Measurements from ENCODE around the gene GABBR2. TPM values are rescaled to one million over a fixed set of nuclear protein-coding genes. Genes with fewer than 3 reads are reported as not detected.

Gene GABBR2
- polyA plus RNA-seq, 1 donor (not counting 4 experiments of a cell fraction or from before 2014, with no cell fraction given), result 0.01 TPM

DNA sequence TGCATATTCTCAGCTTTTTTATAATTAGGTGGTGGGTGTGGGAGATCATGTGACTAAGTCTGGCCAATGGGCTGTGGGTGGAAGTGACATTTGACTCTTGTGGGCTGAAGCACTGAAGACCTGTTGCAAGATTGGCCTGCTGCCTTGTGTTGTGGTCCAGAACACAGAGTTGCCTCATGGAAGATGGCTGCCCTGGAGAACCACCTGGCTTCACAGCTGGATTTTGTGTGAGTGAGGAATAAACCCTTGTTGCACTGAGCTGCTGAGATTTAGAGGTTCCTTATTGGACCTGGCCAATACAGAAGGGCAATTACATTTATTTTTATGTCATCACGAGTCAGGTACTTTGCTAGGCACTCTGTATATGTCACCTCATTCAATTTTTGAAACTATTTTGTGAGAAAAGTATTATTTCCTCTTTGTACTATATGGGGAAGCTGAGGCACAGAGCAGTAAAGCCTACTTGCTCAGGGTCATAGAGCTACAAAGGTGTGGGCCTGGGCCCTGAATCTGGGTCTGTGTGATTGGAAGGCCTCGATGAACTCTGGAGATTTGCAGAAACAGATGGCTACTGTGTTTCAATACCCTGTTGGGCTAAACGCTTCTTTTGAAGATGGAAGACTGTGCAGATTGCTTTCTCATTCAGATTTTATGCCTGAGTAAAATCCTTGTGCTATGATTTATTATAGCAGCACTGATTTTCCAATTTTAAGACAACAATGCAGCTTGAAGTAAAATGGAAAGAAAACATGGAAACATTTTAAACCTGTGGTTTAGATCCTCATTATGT, 382.1 kb downstream of the GABBR2 start:
- Histone ChIP-seq H3K27ac (ENCODE audit: control insufficient read depth, insufficient read depth, low read length) (no peak overlapping the region), H3K4me1 (ENCODE audit: control insufficient read depth, extremely low read depth, insufficient read depth, low read length) (peaks cover 26% of the 10 kb centered on the region), H3K36me3 (ENCODE audit: control insufficient read depth in 2 of 2, extremely low read depth in 1 of 2, insufficient read depth in 2 of 2, low read length in 2 of 2) (no peaks in the 10 kb centered on the region), H3K9ac (ENCODE audit: control insufficient read depth, extremely low read depth, insufficient read depth, low read length) (no peak overlapping the region), H3K4me2 (ENCODE audit: control insufficient read depth, extremely low read depth, insufficient read depth, low read depth, low read length) (no peak overlapping the region), H3K4me3 (ENCODE audit: control insufficient read depth in 2 of 3, extremely low read depth in 1 of 3, insufficient read depth in 2 of 3, low read depth in 1 of 3, low read length in 3 of 3) (no peak overlapping the region), H3K79me2 (ENCODE audit: control insufficient read depth, insufficient read depth, low read length) (no peaks in the 10 kb centered on the region), H3K27me3 (ENCODE audit: control insufficient read depth, extremely low read depth, insufficient read depth, low read length) (peaks cover 3% of the 10 kb centered on the region), H4K20me1 (ENCODE audit: control insufficient read depth, extremely low read depth, insufficient read depth, low read length) (no peaks in the 10 kb centered on the region), H3K9me1 (ENCODE audit: control insufficient read depth, extremely low read depth, insufficient read depth, low read length) (no peaks in the 10 kb centered on the region), H2AFZ (ENCODE audit: control insufficient read depth, low read length) (no peak overlapping the region), H3K9me3 (ENCODE audit: control insufficient read depth, low read depth, low read length) (no peaks in the 10 kb centered on the region)
- dilution Hi-C loops (cut with MboI; ENCODE audit: extremely low pct_ligation_motif_present, low sequenced_read_pairs), result no loop called here
- no peak for TF ChIP-seq EZH2 (IDR thresholded peaks at IDR 0.05; ENCODE audit: low read length)
- TF ChIP-seq, protein P1, sequence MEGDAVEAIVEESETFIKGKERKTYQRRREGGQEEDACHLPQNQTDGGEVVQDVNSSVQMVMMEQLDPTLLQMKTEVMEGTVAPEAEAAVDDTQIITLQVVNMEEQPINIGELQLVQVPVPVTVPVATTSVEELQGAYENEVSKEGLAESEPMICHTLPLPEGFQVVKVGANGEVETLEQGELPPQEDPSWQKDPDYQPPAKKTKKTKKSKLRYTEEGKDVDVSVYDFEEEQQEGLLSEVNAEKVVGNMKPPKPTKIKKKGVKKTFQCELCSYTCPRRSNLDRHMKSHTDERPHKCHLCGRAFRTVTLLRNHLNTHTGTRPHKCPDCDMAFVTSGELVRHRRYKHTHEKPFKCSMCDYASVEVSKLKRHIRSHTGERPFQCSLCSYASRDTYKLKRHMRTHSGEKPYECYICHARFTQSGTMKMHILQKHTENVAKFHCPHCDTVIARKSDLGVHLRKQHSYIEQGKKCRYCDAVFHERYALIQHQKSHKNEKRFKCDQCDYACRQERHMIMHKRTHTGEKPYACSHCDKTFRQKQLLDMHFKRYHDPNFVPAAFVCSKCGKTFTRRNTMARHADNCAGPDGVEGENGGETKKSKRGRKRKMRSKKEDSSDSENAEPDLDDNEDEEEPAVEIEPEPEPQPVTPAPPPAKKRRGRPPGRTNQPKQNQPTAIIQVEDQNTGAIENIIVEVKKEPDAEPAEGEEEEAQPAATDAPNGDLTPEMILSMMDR (optimal IDR thresholded peaks at IDR 0.05 in 1 of 3, IDR thresholded peaks at IDR 0.05 in 1 of 3, conservative IDR thresholded peaks at IDR 0.05 in 1 of 3; ENCODE audit: extremely low read depth in 1 of 3, insufficient read depth in 2 of 3, low read length in 3 of 3), result no peak
- FAIRE-seq (no peak), DNase-seq (ENCODE audit: low read depth, low spot score) (no peak)

DNA sequence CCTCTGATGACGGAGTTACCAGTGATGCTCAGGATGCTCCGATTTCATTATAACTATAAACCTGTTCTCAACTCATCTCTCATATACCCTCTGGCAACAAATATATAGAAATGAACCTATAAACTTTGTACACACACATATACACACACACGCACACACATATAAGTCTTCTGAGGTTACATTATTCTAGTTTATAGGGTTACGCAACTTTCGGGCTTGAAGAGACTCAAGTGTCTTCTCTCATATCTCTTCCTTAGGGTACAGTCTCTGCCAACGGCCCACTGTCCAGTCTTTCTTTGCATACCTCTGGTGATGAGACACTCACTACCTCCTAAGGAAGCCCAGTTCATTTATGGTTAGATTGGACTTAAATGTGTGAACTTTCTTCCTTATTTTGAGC, 383.9 kb downstream of the GABBR2 start:
- Histone ChIP-seq H3K27ac (ENCODE audit: control insufficient read depth, insufficient read depth, low read length) (no peak overlapping the region), H3K4me3 (ENCODE audit: control insufficient read depth in 2 of 3, extremely low read depth in 1 of 3, insufficient read depth in 2 of 3, low read depth in 1 of 3, low read length in 3 of 3) (no peak overlapping the region), H3K36me3 (ENCODE audit: control insufficient read depth in 2 of 2, extremely low read depth in 1 of 2, insufficient read depth in 2 of 2, low read length in 2 of 2) (no peaks in the 10 kb centered on the region), H3K9me3 (ENCODE audit: control insufficient read depth, low read depth, low read length) (no peaks in the 10 kb centered on the region), H4K20me1 (ENCODE audit: control insufficient read depth, extremely low read depth, insufficient read depth, low read length) (no peaks in the 10 kb centered on the region), H3K79me2 (ENCODE audit: control insufficient read depth, insufficient read depth, low read length) (no peaks in the 10 kb centered on the region), H2AFZ (ENCODE audit: control insufficient read depth, low read length) (no peak overlapping the region), H3K9me1 (ENCODE audit: control insufficient read depth, extremely low read depth, insufficient read depth, low read length) (no peaks in the 10 kb centered on the region), H3K4me2 (ENCODE audit: control insufficient read depth, extremely low read depth, insufficient read depth, low read depth, low read length) (no peak overlapping the region), H3K4me1 (ENCODE audit: control insufficient read depth, extremely low read depth, insufficient read depth, low read length) (peaks cover 24% of the 10 kb centered on the region), H3K27me3 (ENCODE audit: control insufficient read depth, extremely low read depth, insufficient read depth, low read length) (no peaks in the 10 kb centered on the region), H3K9ac (ENCODE audit: control insufficient read depth, extremely low read depth, insufficient read depth, low read length) (no peak overlapping the region)
- FAIRE-seq (no peak), DNase-seq (ENCODE audit: low read depth, low spot score) (no peak)
- no peak for TF ChIP-seq EZH2 (IDR thresholded peaks at IDR 0.05; ENCODE audit: low read length)
- TF ChIP-seq, protein P1 (optimal IDR thresholded peaks at IDR 0.05 in 1 of 3, IDR thresholded peaks at IDR 0.05 in 1 of 3, conservative IDR thresholded peaks at IDR 0.05 in 1 of 3; ENCODE audit: extremely low read depth in 1 of 3, insufficient read depth in 2 of 3, low read length in 3 of 3), result no peak
- dilution Hi-C loops (cut with MboI; ENCODE audit: extremely low pct_ligation_motif_present, low sequenced_read_pairs), result no loop called here
